Activated CD8-positive, alpha-beta memory T cell treated with anti-CD3 and anti-CD28 coated beads for 24 hours (primary cell): ENCODE results near the gene LDB2.

Source experiments
- DNase-seq: peaks from one replicate; pipeline ENCODE4 v3.0.0-alpha.2; 2020

The LDB2 gene

DNA sequence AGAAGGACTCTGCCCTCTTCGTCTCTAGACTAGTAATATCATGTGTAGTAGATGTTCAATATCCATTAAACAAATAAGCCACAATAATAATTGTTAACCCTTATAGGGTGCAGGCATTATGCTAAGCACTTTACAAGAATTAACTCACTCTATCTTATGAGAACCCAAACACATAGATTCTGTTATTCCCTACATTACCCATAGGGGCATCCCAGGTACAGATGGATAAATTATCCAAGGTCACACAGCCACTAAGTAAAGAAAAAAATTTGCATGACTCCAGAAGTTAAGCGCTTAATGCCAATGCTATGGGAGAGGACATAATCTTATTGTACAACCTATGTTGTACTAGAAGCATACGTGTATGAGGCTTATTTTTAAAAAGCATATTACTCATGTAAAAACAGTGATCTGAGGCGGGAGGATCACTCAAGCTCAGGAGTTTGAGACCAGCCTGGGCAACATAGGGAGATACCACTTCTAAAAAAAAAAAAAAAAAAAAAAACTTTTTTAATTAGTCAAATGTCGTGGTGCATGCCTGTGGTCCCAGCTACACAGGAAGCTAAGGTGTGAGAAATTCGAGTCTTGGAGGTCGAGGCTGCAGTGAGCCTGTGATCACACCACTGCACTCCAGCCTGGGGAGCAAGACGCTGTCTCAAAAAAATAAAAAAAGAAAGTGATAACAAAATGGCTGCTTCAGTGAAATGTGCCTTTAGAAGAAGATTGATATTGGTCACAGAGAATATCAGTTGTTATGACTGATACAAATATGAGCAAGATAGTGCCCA lies 13.6 kb downstream of the LDB2 start:
- no peak for DNase-seq

DNA sequence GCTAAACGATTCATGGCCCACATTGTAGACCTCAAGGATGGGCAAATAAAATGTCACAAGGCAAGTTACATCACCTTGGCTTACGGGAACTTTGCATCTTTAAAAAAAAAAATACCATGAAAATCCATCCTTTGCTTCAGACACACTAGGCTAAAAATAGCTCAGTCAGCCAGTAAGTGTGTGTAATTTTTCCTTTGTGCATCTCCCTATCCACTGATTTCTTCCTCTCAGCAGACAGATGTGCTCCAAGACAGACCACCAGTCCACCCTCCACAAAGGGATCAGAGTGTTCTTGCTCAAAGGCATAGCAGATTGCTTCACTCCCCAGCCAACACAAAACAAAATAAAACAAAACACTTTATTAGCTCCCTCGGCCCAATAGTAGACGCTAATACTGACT lies 14.6 kb downstream of the LDB2 start:
- DNase-seq, result no peak

DNA sequence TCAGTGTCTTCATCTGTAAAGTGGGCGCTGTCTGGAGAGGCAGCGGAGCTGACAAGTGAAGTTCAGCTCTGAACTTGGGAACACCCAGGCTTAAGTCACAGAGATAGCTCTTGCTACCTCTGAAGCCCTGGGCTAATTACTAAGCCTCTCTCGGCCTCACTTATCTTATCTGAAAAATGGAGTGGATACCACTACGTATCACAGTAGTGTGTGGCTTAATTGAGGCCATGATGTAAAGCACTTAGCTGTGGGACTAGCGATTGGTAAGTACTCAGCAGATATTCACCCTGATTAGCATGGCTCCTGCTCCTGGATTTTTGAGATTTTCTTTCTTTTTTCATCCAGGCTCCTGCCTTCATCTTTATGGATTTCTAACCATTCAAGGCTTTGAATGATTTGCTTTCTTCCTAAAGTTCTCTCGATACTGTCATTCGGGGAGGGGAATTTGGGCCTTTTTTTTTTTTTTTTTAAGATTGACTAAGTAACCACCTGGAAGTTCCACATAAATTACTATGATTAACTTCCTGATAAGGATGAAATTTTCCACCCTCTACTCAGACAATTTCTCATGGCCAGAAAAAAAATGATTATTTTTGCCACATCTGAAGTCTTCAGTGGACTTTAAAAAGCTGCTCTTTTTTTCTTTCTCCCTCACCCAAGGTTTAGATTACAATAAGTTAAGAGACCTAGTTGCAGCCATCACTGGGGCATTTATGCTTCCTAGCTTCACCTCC lies 17.1 kb downstream of the LDB2 start:
- no peak for DNase-seq

DNA sequence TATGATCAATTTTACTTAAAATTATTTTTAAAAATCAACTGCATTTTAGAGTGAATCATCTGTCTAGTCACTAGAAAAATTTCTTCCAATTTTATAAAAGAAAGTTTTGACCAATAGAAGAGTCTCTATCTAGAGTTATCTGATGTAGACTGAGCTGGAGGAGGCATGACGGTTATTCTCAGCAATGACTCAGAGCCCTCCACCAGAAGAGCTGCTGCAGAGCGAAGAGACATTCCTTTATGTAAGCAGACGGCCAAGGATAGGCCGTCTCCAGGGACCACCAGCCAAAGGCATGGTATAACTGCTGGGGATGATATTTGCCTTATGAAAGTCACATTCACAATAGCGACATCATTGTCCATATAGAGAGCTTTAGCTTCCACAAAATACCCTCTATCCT lies 23.0 kb downstream of the LDB2 start:
- no peak for DNase-seq

DNA sequence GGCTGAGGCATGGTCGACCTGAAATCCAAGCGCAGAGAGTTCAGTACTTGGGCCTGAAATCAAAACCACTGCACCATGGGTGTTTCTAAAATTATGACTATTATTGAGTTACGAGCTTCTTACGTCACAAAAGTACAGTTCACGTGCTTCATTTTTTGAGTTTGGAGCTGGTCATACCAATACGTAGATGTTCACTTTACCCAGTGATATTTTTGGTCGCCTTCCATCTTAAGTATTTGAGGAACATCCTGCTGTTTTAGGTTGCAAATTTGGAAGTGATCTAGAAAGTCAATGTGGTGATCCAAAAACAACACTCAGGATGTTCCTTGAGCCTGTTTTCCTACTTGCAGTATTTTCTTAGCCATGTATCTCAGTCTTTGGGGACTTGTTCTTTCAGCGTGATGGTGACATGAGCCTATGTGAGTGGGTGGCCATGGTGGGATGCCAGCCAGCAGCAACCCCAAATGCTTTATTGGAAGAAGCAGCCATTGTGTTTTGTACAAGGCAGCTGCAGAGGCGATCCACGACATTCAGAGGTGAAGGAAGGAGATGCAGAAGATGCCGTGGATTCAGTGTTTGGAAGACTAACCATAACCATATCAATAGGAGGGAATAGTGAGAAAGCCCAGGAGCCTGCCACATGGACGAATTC lies 28.7 kb downstream of the LDB2 start:
- no peak for DNase-seq

DNA sequence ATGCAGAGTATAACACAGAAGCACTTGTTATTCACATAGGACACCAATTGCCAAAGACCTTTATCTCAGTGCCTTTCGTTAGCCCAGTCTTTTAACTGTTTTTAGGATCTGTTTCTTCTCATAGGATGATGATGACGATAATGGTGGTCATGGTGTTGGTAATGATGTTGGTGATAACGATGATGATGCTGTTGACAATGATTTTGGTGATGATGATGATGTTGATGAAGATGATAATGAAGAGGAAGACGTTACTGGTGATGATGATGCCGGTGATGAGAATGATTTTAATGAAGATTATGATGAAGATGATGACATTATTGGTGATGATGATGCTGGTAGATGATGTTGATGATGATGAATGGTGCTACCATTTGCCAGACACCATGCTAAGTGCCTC lies 29.8 kb downstream of the LDB2 start:
- DNase-seq, result no peak

DNA sequence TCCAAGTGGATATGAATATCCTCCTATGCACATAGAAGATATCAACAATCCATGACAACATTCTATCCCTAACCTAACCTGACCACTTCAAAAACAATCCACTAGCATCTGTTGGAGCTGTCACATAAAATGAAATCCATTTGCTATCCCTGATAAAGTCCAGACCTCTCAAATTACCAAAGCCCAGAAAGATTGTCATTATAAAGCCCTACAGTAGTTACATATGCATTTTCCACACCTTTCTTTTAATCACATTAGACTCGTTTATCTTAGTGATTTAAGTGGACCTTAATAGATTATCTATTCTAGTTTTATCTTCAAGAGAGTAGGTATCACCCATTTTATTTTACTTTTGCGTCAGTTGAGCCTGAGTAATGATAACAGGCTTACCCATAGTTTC lies 30.6 kb downstream of the LDB2 start:
- DNase-seq, result no peak

DNA sequence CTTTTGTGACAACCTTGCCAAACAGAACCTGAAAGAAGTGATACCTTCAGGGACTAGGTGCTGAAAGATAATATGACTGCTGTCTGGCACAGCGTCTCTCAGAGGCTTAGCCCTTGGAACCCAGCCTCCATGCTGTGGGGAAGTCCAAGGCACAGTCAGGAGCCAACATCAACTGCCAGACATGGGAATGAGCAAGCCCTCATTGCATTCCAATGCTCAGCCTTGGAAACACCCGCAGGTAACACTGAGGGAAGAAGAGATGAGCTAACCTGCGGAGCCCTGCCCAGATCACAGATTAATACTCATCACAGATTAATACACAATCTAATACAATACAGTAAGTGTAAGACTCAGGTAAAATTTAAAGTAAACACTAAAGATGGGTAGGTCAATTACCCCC lies 31.5 kb downstream of the LDB2 start:
- DNase-seq, result no peak

DNA sequence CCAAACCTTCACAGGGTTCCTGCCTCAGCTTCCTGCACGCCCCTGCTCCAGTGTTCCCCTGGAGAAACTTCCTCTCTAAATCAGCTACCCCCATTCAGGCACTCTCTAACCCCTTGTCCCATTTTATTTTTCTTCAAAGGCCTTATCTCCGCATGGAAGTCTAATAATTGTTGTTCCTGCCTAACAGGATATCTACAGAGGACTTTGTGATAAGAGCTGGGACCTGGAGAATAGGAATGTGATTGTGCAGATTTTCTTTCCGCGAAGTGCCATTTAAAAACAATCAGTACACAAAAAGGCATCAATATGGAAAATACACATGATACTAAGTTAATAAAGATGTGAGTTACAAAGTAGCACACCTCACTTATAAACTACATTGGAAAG lies 32.6 kb downstream of the LDB2 start:
- no peak for DNase-seq

DNA sequence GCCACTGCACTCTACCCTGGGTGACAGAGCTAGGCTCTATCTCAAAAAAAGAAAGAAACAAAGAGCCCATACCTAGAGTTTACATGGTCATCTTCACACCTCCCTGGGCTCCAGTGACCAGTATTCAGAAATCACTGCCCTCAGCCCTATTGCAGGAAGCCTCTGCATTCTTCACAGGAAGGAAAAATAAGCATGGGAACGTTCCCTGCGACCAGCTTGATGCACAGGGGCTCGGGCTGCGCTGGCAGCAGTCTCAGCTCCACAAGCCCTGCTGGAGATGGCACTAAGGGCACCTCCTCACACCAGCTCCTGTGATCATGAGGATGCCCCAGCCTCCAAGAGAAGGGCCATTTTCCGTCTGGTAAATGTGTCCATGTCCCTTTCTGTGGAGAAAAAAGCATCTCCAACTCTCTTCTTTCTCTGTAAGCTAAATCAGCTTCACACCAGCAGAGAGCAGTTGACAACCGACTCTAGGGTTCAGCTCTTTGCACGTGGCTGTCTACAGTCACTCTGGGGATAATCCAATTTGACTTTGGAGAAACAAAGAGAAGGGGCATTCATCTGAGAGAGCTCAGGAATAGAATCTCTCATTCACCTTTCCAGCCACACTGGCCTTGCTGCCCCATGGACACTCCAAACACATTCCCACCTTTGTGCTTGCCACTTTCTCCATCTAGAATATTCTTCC lies 33.1 kb downstream of the LDB2 start:
- no peak for DNase-seq

DNA sequence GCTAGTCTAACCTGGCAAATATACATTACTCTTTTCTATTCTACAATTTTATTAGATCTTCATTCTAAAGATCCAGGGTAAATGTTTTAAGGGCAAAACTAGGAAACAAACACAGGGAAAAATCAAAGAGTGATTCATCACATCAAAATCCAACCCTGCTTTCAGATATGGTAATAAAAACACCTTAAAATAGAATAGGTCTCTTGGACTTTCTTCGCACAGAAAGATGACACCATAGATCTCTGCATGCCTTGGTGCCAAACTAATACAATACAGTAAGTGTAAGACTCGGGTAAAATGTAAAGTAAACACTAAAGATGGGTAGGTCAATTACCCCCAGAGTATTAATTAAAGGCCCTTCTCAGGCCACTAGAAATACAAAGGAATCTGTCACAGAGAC lies 34.2 kb downstream of the LDB2 start:
- no peak for DNase-seq

DNA sequence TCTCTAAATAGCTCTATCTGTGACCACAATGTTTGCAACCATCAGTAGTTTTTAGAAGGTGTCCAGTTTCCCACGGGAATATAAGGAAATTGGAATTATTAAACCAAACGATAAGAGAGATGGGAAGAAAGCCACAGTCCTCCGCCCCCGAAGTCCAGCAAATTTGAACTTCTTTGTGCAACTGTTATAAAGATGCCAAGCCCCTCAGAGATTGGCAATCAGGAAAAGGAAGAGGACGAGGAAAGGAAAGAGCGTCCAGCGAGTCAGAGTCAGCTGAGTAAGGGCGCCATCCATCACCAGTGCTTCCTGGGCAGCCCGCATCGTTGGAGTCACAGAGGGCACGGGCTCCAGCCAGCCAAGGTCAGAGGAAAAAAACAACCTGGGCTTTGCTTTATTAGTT lies 35.7 kb downstream of the LDB2 start:
- DNase-seq, result no peak

DNA sequence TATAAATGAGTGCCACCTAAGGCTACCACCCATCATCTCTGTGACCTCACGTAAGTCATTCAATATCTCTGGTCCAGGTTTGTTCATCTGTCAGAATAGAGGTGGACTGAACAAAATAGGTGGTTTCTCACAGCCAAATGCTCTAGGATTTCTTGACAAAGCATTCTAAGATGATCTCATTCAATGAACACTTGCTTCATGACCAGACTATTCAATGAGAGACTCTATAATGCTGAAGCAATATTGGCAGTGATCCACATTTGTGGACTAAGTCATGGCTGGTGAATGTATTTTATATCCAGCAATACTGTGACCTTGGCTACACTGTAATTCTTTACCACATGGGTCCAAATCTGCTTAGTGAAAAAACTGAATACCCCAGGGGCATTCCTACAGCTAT lies 37.9 kb downstream of the LDB2 start:
- DNase-seq, result no peak

DNA sequence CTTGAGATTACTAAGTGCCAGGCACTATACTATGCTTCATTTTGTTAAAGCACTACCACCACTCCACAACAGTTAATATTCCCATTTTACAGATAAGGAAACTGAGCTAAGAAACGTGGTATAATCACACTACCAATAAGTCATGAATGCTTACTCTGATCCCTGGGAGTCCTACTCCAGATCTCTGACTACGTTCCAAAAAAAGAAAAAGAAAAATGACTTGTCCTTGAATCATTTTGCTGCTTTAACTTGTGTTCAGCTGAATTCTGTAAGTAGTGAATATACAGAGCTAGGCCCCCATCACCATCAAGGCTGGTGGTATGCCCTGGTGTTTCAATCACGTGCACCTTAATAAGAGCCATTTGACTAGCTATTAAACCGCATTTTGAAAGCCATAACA lies 39.4 kb downstream of the LDB2 start:
- no peak for DNase-seq

DNA sequence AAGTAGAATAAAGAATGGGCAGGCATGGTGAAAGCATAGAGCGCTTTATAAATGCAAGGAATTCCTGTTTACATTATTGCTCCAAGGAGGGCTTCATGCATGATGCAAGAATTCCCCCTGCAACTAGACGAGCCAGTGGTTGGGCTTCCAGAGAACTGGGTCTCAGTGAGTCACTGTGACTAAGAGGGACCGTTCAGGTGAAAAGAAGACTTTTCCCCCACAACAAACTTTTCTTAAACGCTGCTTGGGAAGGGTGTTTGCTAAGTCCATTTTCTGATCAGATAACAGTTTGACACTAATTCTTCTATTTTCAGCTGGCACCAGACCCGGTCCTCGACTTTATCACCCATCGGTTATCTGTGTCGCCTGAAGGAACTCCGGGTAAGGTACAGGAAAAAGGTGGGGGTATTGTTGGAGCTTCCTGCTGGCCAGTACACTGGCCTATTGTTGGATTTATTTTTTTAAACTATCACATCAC lies 40.1 kb downstream of the LDB2 start:
- DNase-seq, result no peak

DNA sequence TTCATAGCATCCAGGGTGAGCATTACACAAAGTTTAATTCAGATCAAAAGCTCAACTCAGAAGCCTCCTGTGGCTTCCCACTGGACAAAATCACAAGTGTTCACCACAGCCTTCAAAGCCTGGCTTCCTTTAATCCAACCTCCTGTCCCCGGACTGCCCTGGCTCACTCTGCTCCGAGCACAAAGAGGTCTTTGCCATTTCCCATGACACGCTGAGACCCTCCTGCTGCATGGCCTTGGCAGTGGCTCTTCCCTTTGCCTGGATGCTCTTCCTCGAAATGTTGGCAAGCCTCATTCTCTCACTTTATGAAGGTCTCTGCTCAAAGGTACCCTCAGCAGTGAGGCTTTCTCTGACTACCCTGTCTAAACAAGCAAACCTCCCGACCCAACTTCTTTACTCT lies 41.0 kb downstream of the LDB2 start:
- no peak for DNase-seq

DNA sequence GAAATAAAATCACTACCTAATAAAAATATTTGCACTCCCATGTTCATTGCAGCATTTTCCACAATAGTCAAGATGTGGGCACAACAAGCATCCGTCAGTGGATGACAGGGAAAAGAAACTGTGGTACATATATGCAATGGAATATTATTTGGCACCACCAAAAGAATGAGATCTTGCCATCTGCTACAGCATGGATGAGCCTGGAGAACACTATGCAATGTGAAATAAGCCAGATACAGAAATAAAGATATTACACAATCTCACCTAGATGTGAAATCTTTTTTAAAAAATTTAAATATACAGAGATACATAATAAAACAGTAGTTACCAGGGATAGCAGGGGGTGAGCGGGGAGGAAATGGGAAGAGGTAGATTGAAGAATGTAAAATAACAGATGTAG lies 44.8 kb downstream of the LDB2 start:
- no peak for DNase-seq

DNA sequence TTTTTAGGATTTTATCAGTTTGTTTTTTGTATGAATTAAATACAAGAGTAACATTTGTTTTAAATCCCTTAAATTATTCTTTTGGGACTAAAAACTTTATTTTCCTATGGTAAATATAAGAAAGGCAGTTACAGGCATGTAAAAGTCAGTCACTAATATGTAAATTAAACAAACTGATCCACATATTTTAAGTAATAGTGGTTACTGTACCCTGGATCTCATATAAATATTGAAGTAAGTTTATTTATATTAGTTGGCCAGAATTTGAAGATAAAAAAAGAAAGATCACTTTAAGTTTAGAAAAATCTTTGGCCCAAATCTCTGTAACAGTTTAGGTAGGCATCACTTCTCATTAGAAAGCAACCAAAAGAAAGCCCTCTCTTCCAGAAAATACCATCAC lies 45.8 kb downstream of the LDB2 start:
- no peak for DNase-seq

DNA sequence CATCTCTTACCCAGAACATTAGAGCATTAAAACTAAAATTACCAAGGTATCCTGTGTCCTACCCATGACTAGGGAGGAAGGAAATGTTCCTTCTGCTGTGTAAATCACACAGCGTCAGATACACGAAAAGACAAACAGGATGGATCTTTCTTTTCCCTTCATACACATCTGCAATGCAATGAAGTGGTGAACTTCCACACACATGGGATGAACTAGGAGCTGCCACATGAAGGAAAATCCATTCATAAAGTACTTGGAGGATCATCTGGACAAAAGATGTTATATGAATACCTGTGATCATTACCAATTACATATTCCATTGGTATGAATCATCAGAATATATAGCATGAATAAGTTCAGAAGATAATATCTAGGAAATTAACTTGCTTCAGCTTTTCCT lies 46.2 kb downstream of the LDB2 start:
- DNase-seq, result no peak

DNA sequence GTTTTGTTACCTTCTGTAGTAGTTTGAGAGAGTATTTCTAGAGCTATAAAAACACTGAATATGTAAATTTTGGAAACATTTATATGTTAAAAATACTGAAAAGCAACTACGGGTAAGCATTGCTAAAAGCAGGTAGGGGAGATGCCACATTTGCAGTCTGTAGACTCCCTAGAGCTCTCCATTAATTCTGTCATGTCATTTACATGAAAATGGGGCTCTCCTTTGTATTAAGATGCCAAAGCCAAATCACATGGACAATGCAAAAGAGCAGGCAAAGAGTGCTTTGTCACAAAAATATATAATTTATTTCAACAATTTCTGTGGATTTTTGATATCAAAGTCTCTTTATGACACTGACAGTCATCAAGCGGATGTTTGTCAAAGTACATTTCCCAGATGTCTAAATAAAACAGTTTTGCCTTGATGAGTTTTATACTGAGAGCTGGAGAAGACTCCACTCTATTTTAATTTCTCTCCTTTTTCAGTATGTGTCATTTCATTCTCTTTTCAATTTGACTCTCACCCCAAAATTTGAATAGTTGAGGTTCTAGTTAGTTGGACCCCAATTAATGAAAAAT lies 51.8 kb downstream of the LDB2 start:
- no peak for DNase-seq

DNA sequence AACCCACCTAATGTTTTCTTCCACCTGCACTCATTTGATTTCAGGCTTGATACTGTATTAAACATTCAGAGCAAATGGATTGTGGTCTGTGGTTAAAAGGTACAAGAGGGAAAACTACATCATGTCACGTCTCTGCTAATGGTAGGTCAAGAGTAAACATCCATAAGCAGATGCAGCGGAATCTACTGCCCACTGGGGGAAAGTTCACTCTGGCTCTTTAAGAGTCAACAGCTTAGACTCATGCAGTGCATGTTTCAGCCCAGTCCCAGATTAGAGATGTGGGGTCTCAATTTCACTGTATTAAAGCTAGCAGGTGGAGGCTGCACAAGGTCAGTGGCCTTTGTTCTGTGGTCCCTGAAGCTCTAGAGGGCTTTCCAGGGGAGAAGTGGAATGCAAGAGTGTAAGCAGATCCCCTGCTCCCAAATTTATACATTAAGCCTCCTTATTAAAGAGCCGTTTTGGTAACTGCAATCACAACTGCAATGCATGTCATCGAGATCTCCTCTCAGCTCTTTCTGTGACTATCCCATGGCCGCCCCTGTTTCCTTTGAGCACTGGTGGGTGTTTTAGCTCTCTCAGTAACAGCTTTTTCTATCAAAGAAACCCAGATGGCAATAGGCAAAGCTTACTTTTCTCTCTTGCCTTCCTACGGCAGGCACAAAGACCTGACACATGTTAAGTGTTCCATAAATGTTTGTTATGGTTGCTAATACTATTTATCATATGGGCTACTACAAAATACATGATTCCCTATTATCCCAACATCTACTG lies 53.4 kb downstream of the LDB2 start:
- DNase-seq, result no peak

DNA sequence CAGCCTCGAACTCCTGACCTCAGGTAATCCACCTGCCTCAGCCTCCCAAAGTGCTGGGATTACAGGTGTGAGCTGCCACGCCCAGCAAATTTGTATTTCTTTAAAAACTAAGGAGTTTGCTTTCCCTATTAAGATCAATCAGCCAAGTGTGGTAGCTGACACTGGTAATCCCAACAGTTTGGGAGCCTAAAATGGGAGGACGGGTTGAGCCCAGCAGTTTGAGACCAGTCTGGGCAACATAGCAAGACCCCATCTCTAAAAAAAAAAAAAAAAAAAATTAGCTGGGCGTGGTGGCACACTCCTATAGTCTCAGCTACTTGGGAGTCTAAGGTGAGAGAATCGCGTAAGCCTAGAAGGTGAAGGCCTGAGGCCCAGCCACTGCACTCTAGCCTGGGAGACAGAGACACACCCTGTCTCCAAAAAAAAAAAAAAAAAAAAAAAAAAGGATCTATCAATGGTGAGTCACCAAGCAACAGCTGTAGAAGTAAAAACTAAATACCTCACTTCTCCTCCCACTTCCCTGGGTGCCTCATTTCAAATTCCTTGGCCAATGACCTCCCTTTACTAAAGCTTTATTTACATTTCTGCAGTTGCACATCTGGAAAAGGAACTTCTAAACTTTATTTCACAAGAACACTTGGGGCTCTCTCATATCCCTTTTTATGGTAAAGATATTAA lies 54.5 kb downstream of the LDB2 start:
- DNase-seq, result no peak
